ENCODE measurements around the gene APBA3. TPM values are rescaled to one million over a fixed set of nuclear protein-coding genes. Genes with fewer than 3 reads are reported as not detected.

APBA3 gene
- total RNA-seq, 1 experiment from 2014 or later: 14.7 TPM

DNA sequence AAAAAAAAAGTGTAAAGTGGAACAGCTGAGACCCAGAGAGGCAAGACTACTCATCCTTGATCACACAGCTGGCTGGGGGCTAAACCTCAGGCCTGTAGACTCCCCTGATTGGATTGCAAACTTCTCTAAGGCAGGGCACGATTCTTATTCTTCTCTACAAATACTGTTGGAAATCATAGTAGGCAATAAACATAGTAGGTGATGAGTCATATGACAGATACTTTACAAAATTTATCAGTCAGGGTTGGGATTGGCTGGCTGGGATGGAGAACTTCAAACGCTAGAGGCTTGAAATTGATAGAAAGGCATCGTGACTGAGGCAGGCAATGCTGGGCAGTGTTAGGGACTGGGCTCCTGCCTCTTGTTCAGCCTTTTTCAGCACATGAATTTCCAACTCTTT, 30.6 kb upstream of the APBA3 start:
- no peak overlapping the region for H2AFZ ChIP-seq (ENCODE audit: low read length)
- H3K9me2 ChIP-seq (replicated peaks; ENCODE audit: insufficient read depth, low read length): no peaks in the 10 kb centered on the region
- H3K4me3 ChIP-seq (ENCODE audit: low read length): no peak overlapping the region
- no peak overlapping the region for H3K4me2 ChIP-seq (ENCODE audit: low read depth, low read length, poor library complexity, severe bottlenecking)
- no peaks in the 10 kb centered on the region for H4K20me1 ChIP-seq (ENCODE audit: insufficient read depth, low read depth, low read length)
- no peak for DNase-seq
- H3K27me3 ChIP-seq (ENCODE audit: low read length): peaks cover 3% of the 10 kb centered on the region; the same call in 1 of the 2 replicates
- H3K79me2 ChIP-seq (ENCODE audit: low read length): no peaks in the 10 kb centered on the region
- H3K9me3 ChIP-seq (ENCODE audit: low read length): no peaks in the 10 kb centered on the region; the same call in 1 of the 2 replicates
- no peak overlapping the region for H3K9ac ChIP-seq (ENCODE audit: low read length)
- H3K4me1 ChIP-seq (ENCODE audit: low read length): no peaks in the 10 kb centered on the region
- H3K27ac ChIP-seq (ENCODE audit: low read length): no peak overlapping the region
- H3K36me3 ChIP-seq (ENCODE audit: insufficient read depth, low read length): no peaks in the 10 kb centered on the region

DNA sequence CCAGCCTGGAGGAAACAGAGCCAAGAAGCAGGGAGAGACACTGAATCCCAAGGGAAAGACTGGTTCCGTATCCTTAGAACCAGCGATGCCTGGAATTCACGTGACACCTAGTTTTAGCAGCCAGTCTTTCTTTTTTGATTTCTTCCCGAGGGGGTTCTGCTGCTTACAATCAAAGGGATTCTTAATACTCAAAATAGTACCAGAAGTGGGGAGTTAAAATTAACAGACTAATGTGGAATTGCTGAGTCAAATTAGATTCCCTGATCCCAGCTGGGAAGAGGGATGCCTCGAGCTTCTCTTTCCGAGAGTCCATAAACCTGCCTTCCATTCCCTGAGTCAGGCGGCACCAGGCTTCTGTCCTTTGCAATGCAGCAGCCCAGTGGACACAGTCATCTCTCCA, 29.4 kb upstream of the APBA3 start:
- no peaks in the 10 kb centered on the region for H3K36me3 ChIP-seq (ENCODE audit: insufficient read depth, low read length)
- H3K9me3 ChIP-seq (ENCODE audit: low read length): no peaks in the 10 kb centered on the region
- H3K27ac ChIP-seq (ENCODE audit: low read length): no peak overlapping the region
- H3K9me2 ChIP-seq (replicated peaks; ENCODE audit: insufficient read depth, low read length): no peaks in the 10 kb centered on the region
- no peaks in the 10 kb centered on the region for H3K79me2 ChIP-seq (ENCODE audit: low read length)
- H2AFZ ChIP-seq (ENCODE audit: low read length): no peak overlapping the region
- no peak for DNase-seq
- no peak overlapping the region for H3K4me3 ChIP-seq (ENCODE audit: low read length)
- no peaks in the 10 kb centered on the region for H3K4me1 ChIP-seq (ENCODE audit: low read length)
- no peak overlapping the region for H3K4me2 ChIP-seq (ENCODE audit: low read depth, low read length, poor library complexity, severe bottlenecking)
- no peak overlapping the region for H3K9ac ChIP-seq (ENCODE audit: low read length)
- no peaks in the 10 kb centered on the region for H4K20me1 ChIP-seq (ENCODE audit: insufficient read depth, low read depth, low read length)
- no peaks in the 10 kb centered on the region for H3K27me3 ChIP-seq (ENCODE audit: low read length)

DNA sequence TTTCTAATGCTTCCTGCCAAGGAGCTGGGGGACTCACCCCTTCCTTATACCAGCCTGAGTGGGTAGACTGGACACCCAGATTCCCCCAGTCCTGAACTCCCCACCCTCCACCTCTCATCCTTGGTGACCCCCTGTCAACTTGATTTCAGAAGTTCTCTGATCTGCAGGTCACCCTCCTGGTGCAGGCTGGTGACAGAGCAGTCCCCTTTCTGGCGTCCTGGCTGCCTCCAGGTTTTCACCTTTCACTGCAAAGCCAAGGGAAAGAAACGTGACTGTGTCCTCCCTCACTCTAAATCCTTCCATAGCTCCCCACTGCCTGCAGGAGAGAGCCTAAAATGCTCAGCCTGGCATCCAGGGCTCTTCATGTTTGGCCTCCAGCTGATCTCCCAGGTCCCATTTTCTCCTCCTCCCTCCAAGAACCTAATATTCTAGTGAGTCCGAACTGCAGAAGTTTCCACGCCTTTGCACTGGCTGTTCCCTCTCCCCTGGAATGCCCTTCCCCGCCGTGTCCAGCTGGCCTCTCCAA, 28.8 kb upstream of the APBA3 start:
- Histone ChIP-seq H3K9me3 (ENCODE audit: low read length) (no peaks in the 10 kb centered on the region), H3K27me3 (ENCODE audit: low read length) (no peaks in the 10 kb centered on the region), H3K36me3 (ENCODE audit: insufficient read depth, low read length) (no peaks in the 10 kb centered on the region), H3K4me1 (ENCODE audit: low read length) (no peaks in the 10 kb centered on the region), H3K9ac (ENCODE audit: low read length) (no peak overlapping the region), H2AFZ (ENCODE audit: low read length) (no peak overlapping the region), H4K20me1 (ENCODE audit: insufficient read depth, low read depth, low read length) (no peaks in the 10 kb centered on the region), H3K79me2 (ENCODE audit: low read length) (no peaks in the 10 kb centered on the region), H3K4me3 (ENCODE audit: low read length) (no peak overlapping the region), H3K4me2 (ENCODE audit: low read depth, low read length, poor library complexity, severe bottlenecking) (no peak overlapping the region), H3K27ac (ENCODE audit: low read length) (no peak overlapping the region), H3K9me2 (replicated peaks; ENCODE audit: insufficient read depth, low read length) (no peaks in the 10 kb centered on the region)
- no peak for DNase-seq

DNA sequence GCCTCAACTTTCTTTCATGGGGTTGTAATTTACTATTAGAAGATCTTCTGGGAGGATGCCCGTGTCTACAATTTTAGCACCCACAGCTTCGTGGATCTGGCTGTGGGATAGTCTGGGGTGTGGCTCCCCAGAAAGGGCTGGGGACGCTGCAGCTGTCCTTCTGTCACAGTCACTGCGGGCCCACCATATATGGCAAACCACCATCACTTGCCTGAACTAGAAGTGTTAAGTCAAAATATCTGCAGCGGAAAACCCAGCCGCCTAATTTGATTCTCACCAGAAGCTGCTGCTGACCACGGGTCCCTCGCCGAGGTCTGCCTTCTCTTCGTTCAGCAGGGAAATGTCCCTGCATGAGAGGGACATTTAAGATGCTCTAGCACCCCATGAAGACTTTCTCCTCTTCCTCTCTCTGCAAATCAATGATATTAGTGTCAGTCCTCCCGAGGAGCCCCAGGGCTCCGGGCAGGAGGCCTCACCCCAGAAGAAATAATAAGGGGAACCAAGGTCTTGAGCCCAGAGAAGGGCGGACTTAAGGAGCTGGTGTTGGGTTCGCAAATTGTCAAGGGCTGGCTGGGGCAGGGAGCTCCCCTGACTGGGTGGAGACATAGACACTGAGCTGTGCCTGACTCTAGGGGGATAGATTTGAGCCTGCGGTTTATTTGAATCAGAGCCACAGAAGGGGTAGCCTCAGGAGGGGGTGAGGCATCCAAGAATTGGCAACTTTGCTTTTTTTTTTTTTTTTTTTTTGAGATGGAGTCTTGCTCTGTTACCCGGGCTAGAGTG, 27.7 kb upstream of the APBA3 start:
- no peak overlapping the region for H2AFZ ChIP-seq (ENCODE audit: low read length)

DNA sequence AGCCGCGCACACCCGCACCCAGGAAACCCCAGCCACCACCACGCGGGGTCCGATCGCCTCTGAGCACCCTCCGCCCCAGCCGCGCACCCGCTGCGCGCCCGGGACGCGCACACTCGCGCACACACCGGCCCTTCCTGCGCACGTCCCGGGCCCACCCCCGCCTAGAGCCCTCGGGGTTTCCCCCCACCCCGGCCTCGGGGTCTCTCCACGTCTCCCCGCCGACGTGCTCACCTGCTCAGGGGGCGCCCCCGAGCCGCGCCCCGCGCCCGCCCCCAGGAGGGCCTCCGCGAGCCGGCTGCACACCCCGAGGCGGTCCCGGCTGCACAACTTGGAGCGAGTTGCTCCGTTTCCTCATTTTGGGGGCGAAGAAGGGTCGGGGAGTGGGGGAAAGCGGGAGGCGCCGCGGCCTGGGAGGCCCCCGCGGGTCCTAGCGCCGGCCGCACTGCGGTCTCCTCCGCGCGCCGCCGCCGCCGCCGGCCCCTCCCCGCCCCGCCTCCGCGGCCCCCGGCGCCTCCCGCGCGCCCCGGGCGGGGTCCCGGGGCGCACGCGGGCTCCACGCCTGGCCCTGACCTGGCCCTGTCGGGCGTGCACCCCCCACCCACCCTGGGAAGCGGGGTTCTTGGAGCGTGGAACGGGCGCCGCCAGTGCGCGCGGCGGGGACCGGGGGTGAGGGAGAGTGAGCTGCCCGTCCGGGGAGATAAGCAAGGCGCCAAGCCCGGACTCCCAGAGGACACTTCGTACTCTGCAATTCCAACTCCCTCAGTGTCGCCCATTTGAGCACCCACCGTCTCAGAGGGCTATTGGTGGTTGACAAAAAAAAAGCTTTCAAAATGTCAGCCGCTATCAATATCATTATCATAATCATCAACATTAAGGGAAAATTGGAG, 24.7 kb upstream of the APBA3 start, which contains the start of gene MATK:
Gene MATK (minus strand): TSS at position 444 of the 887 bp plus-strand sequence. CDS start 1,246 bp downstream, outside the sequence.
- peaks cover 7% of the 10 kb centered on the region; the same call in 1 of the 2 replicates for H3K9me3 ChIP-seq (ENCODE audit: low read length)
- H3K27me3 ChIP-seq (ENCODE audit: low read length): no peaks in the 10 kb centered on the region
- H3K4me2 ChIP-seq (ENCODE audit: low read depth, low read length, poor library complexity, severe bottlenecking): no peak within 1 kb of the TSS
- H2AFZ ChIP-seq (ENCODE audit: low read length): no peak within 1 kb of the TSS
- no peaks in the 10 kb centered on the region for H3K9me2 ChIP-seq (replicated peaks; ENCODE audit: insufficient read depth, low read length)
- no peak within 1 kb of the TSS for H3K4me3 ChIP-seq (ENCODE audit: low read length)
- H3K36me3 ChIP-seq (ENCODE audit: insufficient read depth, low read length): no peaks in the 10 kb centered on the region
- H3K9ac ChIP-seq (ENCODE audit: low read length): no peak within 1 kb of the TSS
- H3K79me2 ChIP-seq (ENCODE audit: low read length): no peaks in the 10 kb centered on the region
- no peak for DNase-seq
- H3K4me1 ChIP-seq (ENCODE audit: low read length): no peaks in the 10 kb centered on the region
- no peak within 1 kb of the TSS for H3K27ac ChIP-seq (ENCODE audit: low read length)
- H4K20me1 ChIP-seq (ENCODE audit: insufficient read depth, low read depth, low read length): no peaks in the 10 kb centered on the region

More for the DNA sequence above, 27.7 kb upstream of the APBA3 start:
- Histone ChIP-seq H3K27me3 (ENCODE audit: low read length) (no peaks in the 10 kb centered on the region), H3K9me2 (replicated peaks; ENCODE audit: insufficient read depth, low read length) (no peaks in the 10 kb centered on the region), H3K4me1 (ENCODE audit: low read length) (no peaks in the 10 kb centered on the region), H4K20me1 (ENCODE audit: insufficient read depth, low read depth, low read length) (no peaks in the 10 kb centered on the region), H3K27ac (ENCODE audit: low read length) (no peak overlapping the region), H3K9me3 (ENCODE audit: low read length) (no peaks in the 10 kb centered on the region), H3K79me2 (ENCODE audit: low read length) (no peaks in the 10 kb centered on the region), H3K9ac (ENCODE audit: low read length) (no peak overlapping the region), H3K4me3 (ENCODE audit: low read length) (no peak overlapping the region), H3K36me3 (ENCODE audit: insufficient read depth, low read length) (no peaks in the 10 kb centered on the region), H3K4me2 (ENCODE audit: low read depth, low read length, poor library complexity, severe bottlenecking) (no peak overlapping the region)
- peak; percentile 45 for DNase-seq

DNA sequence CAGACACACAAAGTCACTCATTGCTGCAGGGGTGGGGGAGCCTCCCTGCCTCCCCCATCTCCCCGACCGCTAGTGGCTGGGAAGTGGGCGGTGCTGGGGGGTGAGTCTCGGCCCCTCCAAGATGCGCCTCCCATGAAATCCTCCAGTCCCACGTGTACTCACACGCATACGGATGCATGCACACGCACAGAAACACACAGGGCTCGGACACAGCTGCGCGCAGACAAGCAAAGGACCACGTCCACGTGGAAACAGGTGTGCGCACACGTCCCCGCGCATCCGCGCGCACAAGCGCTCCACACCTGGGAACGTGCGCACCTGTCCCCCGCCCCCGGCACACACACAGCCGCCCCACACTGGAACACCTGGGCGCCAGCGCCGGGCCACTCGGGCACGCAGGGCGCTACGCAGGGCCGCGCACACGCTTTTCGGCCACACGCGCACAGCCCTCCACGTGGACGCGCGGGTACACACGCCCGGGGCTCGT, 24.0 kb upstream of the APBA3 start:
- H3K4me3 ChIP-seq (ENCODE audit: low read length): no peak overlapping the region

DNA sequence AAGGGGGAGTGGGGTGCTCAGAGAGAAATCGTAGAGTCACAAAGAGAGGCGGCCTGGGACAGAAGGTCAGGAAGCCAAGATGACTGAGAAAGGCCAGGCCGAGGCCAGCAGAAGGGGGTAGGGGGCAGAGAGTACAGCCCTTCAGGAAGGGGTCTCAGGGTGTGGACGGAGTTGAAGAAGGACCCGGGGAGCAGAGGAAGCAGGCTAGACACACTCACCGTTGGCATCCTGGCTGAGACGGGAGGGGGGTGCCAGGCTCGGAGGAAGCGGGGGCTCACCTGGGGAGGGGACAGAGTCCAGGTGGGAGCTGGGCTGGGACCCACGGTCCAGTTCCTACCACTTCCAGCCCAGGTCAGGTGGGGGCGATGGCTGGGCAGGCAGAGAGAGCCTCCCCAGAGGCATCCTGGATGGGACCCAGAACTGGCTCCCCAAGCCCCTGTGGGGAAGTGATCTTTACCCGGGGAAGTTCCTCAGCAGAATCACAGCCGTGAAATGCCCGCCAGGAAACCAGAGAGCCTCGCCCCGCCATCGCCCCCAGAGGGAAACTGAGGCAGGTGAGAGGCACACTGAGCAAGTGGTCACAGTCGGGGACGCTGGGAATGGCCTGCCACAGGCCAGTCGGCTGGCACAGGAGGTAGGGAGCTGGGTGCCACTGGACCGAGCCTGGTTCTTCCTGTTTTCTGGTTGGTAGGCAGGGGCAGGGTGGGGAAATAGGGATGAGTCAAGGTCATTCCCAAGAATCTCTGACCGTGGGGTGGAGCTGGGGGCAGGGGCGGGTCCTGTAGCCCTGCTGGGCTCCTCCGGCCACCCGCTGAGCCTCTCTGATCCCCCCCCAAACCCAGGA, 23.3 kb upstream of the APBA3 start:
- Histone ChIP-seq H3K9me2 (replicated peaks; ENCODE audit: insufficient read depth, low read length) (no peaks in the 10 kb centered on the region), H3K79me2 (ENCODE audit: low read length) (no peaks in the 10 kb centered on the region), H4K20me1 (ENCODE audit: insufficient read depth, low read depth, low read length) (no peaks in the 10 kb centered on the region), H3K9ac (ENCODE audit: low read length) (no peak overlapping the region), H3K4me3 (ENCODE audit: low read length) (no peak overlapping the region), H2AFZ (ENCODE audit: low read length) (no peak overlapping the region), H3K27me3 (ENCODE audit: low read length) (no peaks in the 10 kb centered on the region), H3K27ac (ENCODE audit: low read length) (no peak overlapping the region), H3K9me3 (ENCODE audit: low read length) (peaks cover 11% of the 10 kb centered on the region; the same call in 1 of the 2 replicates), H3K4me2 (ENCODE audit: low read depth, low read length, poor library complexity, severe bottlenecking) (no peak overlapping the region), H3K36me3 (ENCODE audit: insufficient read depth, low read length) (no peaks in the 10 kb centered on the region), H3K4me1 (ENCODE audit: low read length) (no peaks in the 10 kb centered on the region)
- no peak for DNase-seq

More for the DNA sequence above, 24.0 kb upstream of the APBA3 start:
- no peak overlapping the region for H3K27ac ChIP-seq (ENCODE audit: low read length)
- H3K4me2 ChIP-seq (ENCODE audit: low read depth, low read length, poor library complexity, severe bottlenecking): no peak overlapping the region
- no peaks in the 10 kb centered on the region for H3K27me3 ChIP-seq (ENCODE audit: low read length)
- H3K9ac ChIP-seq (ENCODE audit: low read length): no peak overlapping the region
- H2AFZ ChIP-seq (ENCODE audit: low read length): no peak overlapping the region
- H4K20me1 ChIP-seq (ENCODE audit: insufficient read depth, low read depth, low read length): no peaks in the 10 kb centered on the region
- no peaks in the 10 kb centered on the region for H3K9me2 ChIP-seq (replicated peaks; ENCODE audit: insufficient read depth, low read length)
- H3K9me3 ChIP-seq (ENCODE audit: low read length): peaks cover 11% of the 10 kb centered on the region; the same call in 1 of the 2 replicates
- H3K36me3 ChIP-seq (ENCODE audit: insufficient read depth, low read length): no peaks in the 10 kb centered on the region
- no peak for DNase-seq
- no peaks in the 10 kb centered on the region for H3K4me1 ChIP-seq (ENCODE audit: low read length)
- no peaks in the 10 kb centered on the region for H3K79me2 ChIP-seq (ENCODE audit: low read length)

Data from Karpas-422 (cell line).